Ovary (tissue), 3 donors: Measurements from ENCODE around the gene SSX2IP.

Source experiments
- POLR2A ChIP-seq: fragments of 450-650 bp; IDR thresholded peaks from one replicate; pipeline ENCODE4 v1.6.1; 2017; ENCODE audit warnings: antibody characterized with exemption, mild to moderate bottlenecking, moderate library complexity
- TF ChIP-seq, protein P1 (sequence below), 3 donors: fragments of 450-650 bp in 2 of 3; fragments of 200-600 bp in 1 of 3; IDR thresholded peaks; one replicate each; pipeline versions ENCODE4 v1.5.1 to v1.8.0; 2016 to 2022; ENCODE audit warnings: antibody characterized with exemption in 3 of 3, mild to moderate bottlenecking in 1 of 3
- donor health status: DM: no; HTN: no; CAD: no.

DNA sequence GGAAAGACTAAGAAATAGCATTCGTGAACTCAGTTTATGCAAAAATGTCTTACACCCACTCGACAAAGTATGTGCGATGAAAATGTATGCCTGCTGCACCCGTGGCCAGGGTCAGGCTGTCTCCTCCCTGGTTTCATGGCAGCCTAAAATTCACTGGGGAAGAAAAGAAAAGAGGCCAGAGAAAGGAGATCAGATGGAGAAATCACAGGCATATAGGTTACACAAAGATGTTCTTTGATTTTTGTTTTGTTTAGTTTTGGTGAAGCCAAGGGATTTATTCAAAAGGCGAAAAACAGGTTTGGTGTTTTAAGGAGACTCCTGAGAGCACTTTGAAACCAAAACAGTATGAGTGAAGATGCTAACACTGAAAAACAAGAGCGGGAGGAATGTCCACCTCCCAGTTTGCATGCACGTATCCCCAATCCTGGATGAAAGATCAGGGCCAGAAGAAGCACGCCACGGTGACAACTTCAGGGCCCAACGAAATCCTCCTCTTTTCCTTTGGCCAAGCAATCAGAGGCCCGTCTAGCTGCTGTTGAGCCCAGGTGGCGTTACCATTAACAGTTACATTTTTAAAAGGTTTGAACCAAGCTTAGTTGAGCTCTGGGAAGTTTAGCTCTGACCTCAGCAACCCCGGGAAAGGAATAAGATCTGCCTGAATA lies 992 bp upstream of the SSX2IP start:
- TF ChIP-seq, protein P1, sequence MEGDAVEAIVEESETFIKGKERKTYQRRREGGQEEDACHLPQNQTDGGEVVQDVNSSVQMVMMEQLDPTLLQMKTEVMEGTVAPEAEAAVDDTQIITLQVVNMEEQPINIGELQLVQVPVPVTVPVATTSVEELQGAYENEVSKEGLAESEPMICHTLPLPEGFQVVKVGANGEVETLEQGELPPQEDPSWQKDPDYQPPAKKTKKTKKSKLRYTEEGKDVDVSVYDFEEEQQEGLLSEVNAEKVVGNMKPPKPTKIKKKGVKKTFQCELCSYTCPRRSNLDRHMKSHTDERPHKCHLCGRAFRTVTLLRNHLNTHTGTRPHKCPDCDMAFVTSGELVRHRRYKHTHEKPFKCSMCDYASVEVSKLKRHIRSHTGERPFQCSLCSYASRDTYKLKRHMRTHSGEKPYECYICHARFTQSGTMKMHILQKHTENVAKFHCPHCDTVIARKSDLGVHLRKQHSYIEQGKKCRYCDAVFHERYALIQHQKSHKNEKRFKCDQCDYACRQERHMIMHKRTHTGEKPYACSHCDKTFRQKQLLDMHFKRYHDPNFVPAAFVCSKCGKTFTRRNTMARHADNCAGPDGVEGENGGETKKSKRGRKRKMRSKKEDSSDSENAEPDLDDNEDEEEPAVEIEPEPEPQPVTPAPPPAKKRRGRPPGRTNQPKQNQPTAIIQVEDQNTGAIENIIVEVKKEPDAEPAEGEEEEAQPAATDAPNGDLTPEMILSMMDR (IDR thresholded peaks at IDR 0.05), result no peak
- TF ChIP-seq POLR2A, result no peak
